WTC11 (cell line): ENCODE measurements around the gene DOK7. TPM values are rescaled to one million over a fixed set of nuclear protein-coding genes. Genes with fewer than 3 reads are reported as not detected.

Experiments
- ATAC-seq: fragments of 200-7000 bp; cut with Tn5 transposase; 2 replicates; pipeline ENCODE4 v1.10.0; 2021; ENCODE audit warnings: mild to moderate bottlenecking, moderate library complexity
- CTCF ChIA-PET: fragments of 300-600 bp; sonication (Branson Sonifier 250); formaldehyde crosslinking; loops from one replicate; lab custom pipeline; 2021; ENCODE audit warnings: antibody characterized with exemption; lab: Charles Lee
- POLR2A ChIA-PET: fragments of 350-600 bp; sonication (Branson Sonifier 250); formaldehyde crosslinking; loops from one replicate; lab custom pipeline; 2021; ENCODE audit warnings: antibody characterized with exemption; lab: Charles Lee
- DNase-seq: peaks from one replicate; pipeline ENCODE4 v3.0.0; 2021; ENCODE audit warnings: low spot score
- H3K27ac Mint-ChIP-seq: 2 replicates; pipeline ENCODE4 v1.8.0; 2021; ENCODE audit warnings: mixed read lengths
- H3K27me3 Mint-ChIP-seq: 2 replicates; pipeline ENCODE4 v1.8.0; 2021; ENCODE audit warnings: low read depth, mild to moderate bottlenecking, moderate library complexity, mixed read lengths
- H3K36me3 Mint-ChIP-seq: 2 replicates; pipeline ENCODE4 v1.8.0; 2021; ENCODE audit warnings: mixed read lengths
- H3K4me1 Mint-ChIP-seq: 2 replicates; pipeline ENCODE4 v1.8.0; 2022; ENCODE audit warnings: mixed read lengths
- H3K4me3 Mint-ChIP-seq: 2 replicates; pipeline ENCODE4 v1.8.0; 2021; ENCODE audit warnings: mild to moderate bottlenecking, moderate library complexity, mixed read lengths
- H3K9me3 Mint-ChIP-seq: 2 replicates; pipeline ENCODE4 v1.8.0; 2021; ENCODE audit warnings: mixed read lengths
- CREM ChIP-seq: sonication (generic); formaldehyde crosslinking; IDR thresholded peaks from 2 replicates; pipeline ENCODE4 v1.8.1; 2022; ENCODE audit warnings: mild to moderate bottlenecking, missing genetic modification reagents, moderate library complexity
- FOXJ3 ChIP-seq: sonication (generic); formaldehyde crosslinking; IDR thresholded peaks from 2 replicates; pipeline ENCODE4 v1.9.0; 2021; ENCODE audit warnings: missing genetic modification reagents, mild to moderate bottlenecking, borderline replicate concordance
- GRHL2 ChIP-seq: fragments of 250-450 bp; sonication (Bioruptor Pico); IDR thresholded peaks from 2 replicates; pipeline ENCODE4 v1.8.0; 2022; ENCODE audit warnings: mild to moderate bottlenecking, moderate library complexity; ENCODE audit not compliant: insufficient replicate concordance, severe bottlenecking
- NFYB ChIP-seq: sonication (generic); formaldehyde crosslinking; conservative IDR thresholded peaks from 2 replicates; pipeline ENCODE4 v1.8.0; 2022; ENCODE audit warnings: low read depth, missing genetic modification reagents
- NR3C1 ChIP-seq: sonication (generic); formaldehyde crosslinking; conservative IDR thresholded peaks from 2 replicates; pipeline ENCODE4 v1.8.1; 2023; ENCODE audit warnings: low read depth, mild to moderate bottlenecking, missing genetic modification reagents
- RELA ChIP-seq: sonication (generic); formaldehyde crosslinking; IDR thresholded peaks from 2 replicates; pipeline ENCODE4 v1.8.1; 2022; ENCODE audit warnings: missing genetic modification reagents, mild to moderate bottlenecking, borderline replicate concordance
- RORB ChIP-seq: fragments of 250-450 bp; sonication (Bioruptor Pico); IDR thresholded peaks from 2 replicates; pipeline ENCODE4 v1.9.0; 2021; ENCODE audit warnings: mild to moderate bottlenecking
- SMAD4 ChIP-seq: sonication (generic); formaldehyde crosslinking; IDR thresholded peaks from 2 replicates; pipeline ENCODE4 v1.8.0; 2022; ENCODE audit warnings: mild to moderate bottlenecking, missing genetic modification reagents
- TEAD4 ChIP-seq: sonication (generic); formaldehyde crosslinking; IDR thresholded peaks from 2 replicates; pipeline ENCODE4 v1.8.0; 2022; ENCODE audit warnings: mild to moderate bottlenecking, missing genetic modification reagents
- ZNF232 ChIP-seq: sonication (generic); formaldehyde crosslinking; IDR thresholded peaks from 2 replicates; pipeline ENCODE4 v1.8.0; 2022; ENCODE audit warnings: mild to moderate bottlenecking, missing genetic modification reagents
- ZNF416 ChIP-seq: fragments of 250-450 bp; sonication (Bioruptor Pico); IDR thresholded peaks from 2 replicates; pipeline ENCODE4 v1.9.0; 2021; ENCODE audit warnings: mild to moderate bottlenecking, inconsistent platforms
- ZNF423 ChIP-seq: fragments of 250-450 bp; sonication (Bioruptor Pico); IDR thresholded peaks from 2 replicates; pipeline ENCODE4 v2.1.2; 2022; ENCODE audit warnings: mild to moderate bottlenecking, moderate library complexity
- total RNA-seq: library from RNA; stranded (reverse); gene quantifications from 3 replicates; pipeline ENCODE4 v1.2.3, GENCODE V29; 2021
- TF ChIP-seq, protein P1 (sequence below): fragments of 250-450 bp; sonication (Bioruptor Pico); IDR thresholded peaks from 2 replicates; pipeline ENCODE4 v1.9.0; 2021; ENCODE audit warnings: moderate library complexity, mild to moderate bottlenecking, inconsistent platforms, borderline replicate concordance
- TF ChIP-seq, protein P2 (sequence below): fragments of 250-450 bp; sonication (Bioruptor Pico); IDR thresholded peaks from 2 replicates; pipeline ENCODE4 v1.8.0; 2021; ENCODE audit warnings: mild to moderate bottlenecking
- TF ChIP-seq, protein P3 (sequence below): fragments of 250-450 bp; sonication (Bioruptor Pico); IDR thresholded peaks from 2 replicates; pipeline ENCODE4 v2.1.2; 2022; ENCODE audit warnings: mild to moderate bottlenecking, moderate library complexity
- TF ChIP-seq, protein P4 (sequence below): sonication (generic); formaldehyde crosslinking; IDR thresholded peaks from 2 replicates; pipeline ENCODE4 v1.8.1; 2023; ENCODE audit warnings: mild to moderate bottlenecking, missing genetic modification reagents, moderate library complexity
- TF ChIP-seq, protein P5 (sequence below): fragments of 250-450 bp; sonication (Bioruptor Pico); IDR thresholded peaks from 2 replicates; pipeline ENCODE4 v1.9.0; 2021; ENCODE audit warnings: mild to moderate bottlenecking
- TF ChIP-seq, protein P6 (sequence below): sonication (generic); formaldehyde crosslinking; IDR thresholded peaks from 2 replicates; pipeline ENCODE4 v1.8.1; 2022; ENCODE audit warnings: low read depth, missing genetic modification reagents, borderline replicate concordance
- TF ChIP-seq, protein P7 (sequence below): sonication (generic); formaldehyde crosslinking; IDR thresholded peaks from 2 replicates; pipeline ENCODE4 v1.8.1; 2022; ENCODE audit warnings: mild to moderate bottlenecking, missing genetic modification reagents, moderate library complexity, borderline replicate concordance

DOK7 gene
- total RNA-seq, 1 experiment from 2014 or later = 0.22 TPM

DNA sequence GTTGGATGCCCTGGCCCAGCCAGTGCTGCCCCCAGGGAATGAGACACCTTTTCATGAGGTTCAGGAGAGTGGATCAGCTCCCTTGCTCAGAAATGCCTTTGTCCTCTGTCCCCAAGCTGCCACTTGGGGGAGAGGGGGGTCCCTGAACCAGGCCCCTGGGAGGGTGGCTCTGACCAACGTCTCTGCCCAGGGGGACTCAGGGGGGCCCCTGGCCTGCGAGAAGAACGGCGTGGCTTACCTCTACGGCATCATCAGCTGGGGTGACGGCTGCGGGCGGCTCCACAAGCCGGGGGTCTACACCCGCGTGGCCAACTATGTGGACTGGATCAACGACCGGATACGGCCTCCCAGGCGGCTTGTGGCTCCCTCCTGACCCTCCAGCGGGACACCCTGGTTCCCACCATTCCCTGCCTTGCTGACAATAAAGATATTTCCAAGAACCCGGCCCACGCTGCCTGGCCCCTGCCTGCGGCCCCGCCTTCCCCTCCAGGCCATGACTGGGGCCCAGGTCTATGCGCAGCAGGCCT, 14.0 kb upstream of the DOK7 start:
- Mint-ChIP-seq H3K4me1 (no peaks in the 10 kb centered on the region), H3K36me3 (peaks cover 3% of the 10 kb centered on the region; the same call in 1 of the 2 replicates), H3K27me3 (peaks cover 19% of the 10 kb centered on the region), H3K27ac (no peak overlapping the region), H3K9me3 (peaks cover 7% of the 10 kb centered on the region), H3K4me3 (no peak overlapping the region)
- DNase-seq (no peak), ATAC-seq (no peak)
- POLR2A ChIA-PET = no interaction called here
- CTCF ChIA-PET = interaction anchor here (1.8 to 2.5 kb wide), 3 partner anchors 31 to 130 kb away, joined by 5 to 14 read pairs (median 12); no protein-coding TSS in a partner anchor
- TF ChIP-seq RELA (no peak), ZNF416 (CRISPR knock-in tag) (no peak), GRHL2 (no peak), TEAD4 (CRISPR knock-in tag) (no peak), FOXJ3 (CRISPR knock-in tag) (no peak), RORB (CRISPR knock-in tag) (no peak), CREM (CRISPR knock-in tag) (no peak), ZNF232 (CRISPR knock-in tag) (no peak), SMAD4 (no peak), NFYB (CRISPR knock-in tag) (no peak), ZNF423 (CRISPR knock-in tag) (no peak), NR3C1 (CRISPR knock-in tag) (no peak)
- TF ChIP-seq, protein P1, sequence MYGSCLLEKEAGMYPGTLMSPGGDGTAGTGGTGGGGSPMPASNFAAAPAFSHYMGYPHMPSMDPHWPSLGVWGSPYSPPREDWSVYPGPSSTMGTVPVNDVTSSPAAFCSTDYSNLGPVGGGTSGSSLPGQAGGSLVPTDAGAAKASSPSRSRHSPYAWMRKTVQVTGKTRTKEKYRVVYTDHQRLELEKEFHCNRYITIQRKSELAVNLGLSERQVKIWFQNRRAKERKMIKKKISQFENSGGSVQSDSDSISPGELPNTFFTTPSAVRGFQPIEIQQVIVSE (CRISPR knock-in tag) = no peak
- TF ChIP-seq, protein P2, sequence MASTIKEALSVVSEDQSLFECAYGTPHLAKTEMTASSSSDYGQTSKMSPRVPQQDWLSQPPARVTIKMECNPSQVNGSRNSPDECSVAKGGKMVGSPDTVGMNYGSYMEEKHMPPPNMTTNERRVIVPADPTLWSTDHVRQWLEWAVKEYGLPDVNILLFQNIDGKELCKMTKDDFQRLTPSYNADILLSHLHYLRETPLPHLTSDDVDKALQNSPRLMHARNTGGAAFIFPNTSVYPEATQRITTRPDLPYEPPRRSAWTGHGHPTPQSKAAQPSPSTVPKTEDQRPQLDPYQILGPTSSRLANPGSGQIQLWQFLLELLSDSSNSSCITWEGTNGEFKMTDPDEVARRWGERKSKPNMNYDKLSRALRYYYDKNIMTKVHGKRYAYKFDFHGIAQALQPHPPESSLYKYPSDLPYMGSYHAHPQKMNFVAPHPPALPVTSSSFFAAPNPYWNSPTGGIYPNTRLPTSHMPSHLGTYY = no peak
- TF ChIP-seq, protein P3, sequence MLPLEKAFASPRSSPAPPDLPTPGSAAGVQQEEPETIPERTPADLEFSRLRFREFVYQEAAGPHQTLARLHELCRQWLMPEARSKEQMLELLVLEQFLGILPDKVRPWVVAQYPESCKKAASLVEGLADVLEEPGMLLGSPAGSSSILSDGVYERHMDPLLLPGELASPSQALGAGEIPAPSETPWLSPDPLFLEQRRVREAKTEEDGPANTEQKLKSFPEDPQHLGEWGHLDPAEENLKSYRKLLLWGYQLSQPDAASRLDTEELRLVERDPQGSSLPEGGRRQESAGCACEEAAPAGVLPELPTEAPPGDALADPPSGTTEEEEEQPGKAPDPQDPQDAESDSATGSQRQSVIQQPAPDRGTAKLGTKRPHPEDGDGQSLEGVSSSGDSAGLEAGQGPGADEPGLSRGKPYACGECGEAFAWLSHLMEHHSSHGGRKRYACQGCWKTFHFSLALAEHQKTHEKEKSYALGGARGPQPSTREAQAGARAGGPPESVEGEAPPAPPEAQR = no peak
- TF ChIP-seq, protein P4, sequence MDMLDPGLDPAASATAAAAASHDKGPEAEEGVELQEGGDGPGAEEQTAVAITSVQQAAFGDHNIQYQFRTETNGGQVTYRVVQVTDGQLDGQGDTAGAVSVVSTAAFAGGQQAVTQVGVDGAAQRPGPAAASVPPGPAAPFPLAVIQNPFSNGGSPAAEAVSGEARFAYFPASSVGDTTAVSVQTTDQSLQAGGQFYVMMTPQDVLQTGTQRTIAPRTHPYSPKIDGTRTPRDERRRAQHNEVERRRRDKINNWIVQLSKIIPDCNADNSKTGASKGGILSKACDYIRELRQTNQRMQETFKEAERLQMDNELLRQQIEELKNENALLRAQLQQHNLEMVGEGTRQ (CRISPR knock-in tag) = no peak
- TF ChIP-seq, protein P5, sequence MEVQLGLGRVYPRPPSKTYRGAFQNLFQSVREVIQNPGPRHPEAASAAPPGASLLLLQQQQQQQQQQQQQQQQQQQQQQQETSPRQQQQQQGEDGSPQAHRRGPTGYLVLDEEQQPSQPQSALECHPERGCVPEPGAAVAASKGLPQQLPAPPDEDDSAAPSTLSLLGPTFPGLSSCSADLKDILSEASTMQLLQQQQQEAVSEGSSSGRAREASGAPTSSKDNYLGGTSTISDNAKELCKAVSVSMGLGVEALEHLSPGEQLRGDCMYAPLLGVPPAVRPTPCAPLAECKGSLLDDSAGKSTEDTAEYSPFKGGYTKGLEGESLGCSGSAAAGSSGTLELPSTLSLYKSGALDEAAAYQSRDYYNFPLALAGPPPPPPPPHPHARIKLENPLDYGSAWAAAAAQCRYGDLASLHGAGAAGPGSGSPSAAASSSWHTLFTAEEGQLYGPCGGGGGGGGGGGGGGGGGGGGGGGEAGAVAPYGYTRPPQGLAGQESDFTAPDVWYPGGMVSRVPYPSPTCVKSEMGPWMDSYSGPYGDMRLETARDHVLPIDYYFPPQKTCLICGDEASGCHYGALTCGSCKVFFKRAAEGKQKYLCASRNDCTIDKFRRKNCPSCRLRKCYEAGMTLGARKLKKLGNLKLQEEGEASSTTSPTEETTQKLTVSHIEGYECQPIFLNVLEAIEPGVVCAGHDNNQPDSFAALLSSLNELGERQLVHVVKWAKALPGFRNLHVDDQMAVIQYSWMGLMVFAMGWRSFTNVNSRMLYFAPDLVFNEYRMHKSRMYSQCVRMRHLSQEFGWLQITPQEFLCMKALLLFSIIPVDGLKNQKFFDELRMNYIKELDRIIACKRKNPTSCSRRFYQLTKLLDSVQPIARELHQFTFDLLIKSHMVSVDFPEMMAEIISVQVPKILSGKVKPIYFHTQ = no peak
- TF ChIP-seq, protein P6, sequence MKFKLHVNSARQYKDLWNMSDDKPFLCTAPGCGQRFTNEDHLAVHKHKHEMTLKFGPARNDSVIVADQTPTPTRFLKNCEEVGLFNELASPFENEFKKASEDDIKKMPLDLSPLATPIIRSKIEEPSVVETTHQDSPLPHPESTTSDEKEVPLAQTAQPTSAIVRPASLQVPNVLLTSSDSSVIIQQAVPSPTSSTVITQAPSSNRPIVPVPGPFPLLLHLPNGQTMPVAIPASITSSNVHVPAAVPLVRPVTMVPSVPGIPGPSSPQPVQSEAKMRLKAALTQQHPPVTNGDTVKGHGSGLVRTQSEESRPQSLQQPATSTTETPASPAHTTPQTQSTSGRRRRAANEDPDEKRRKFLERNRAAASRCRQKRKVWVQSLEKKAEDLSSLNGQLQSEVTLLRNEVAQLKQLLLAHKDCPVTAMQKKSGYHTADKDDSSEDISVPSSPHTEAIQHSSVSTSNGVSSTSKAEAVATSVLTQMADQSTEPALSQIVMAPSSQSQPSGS (CRISPR knock-in tag) = no peak
- TF ChIP-seq, protein P7, sequence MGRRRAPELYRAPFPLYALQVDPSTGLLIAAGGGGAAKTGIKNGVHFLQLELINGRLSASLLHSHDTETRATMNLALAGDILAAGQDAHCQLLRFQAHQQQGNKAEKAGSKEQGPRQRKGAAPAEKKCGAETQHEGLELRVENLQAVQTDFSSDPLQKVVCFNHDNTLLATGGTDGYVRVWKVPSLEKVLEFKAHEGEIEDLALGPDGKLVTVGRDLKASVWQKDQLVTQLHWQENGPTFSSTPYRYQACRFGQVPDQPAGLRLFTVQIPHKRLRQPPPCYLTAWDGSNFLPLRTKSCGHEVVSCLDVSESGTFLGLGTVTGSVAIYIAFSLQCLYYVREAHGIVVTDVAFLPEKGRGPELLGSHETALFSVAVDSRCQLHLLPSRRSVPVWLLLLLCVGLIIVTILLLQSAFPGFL (CRISPR knock-in tag) = no peak
